Astrocyte of the spinal cord (primary cell): ENCODE results near the gene CTNNB1.
"Not testable (repeated sequence)": the region's sequence is repeated elsewhere in the genome, so short reads cannot be mapped to it uniquely, and the experiment has no call there.

ENCODE experiments used
- DNase-seq: peaks from one replicate; pipeline ENCODE4 v3.0.0; 2011; ENCODE audit warnings: low read depth, low spot score
- H3K4me3 ChIP-seq: 2 replicates; pipeline ENCODE4 v1.5.1; 2011; ENCODE audit warnings: low read depth, mild to moderate bottlenecking, low read length, moderate library complexity
- in situ Hi-C: cut with HindIII; loops from 2 replicates; pipeline ENCODE4 v1.10.0; 2017; ENCODE audit warnings: low sequenced_read_pairs
- TF ChIP-seq, protein P1 (sequence below): IDR thresholded peaks from 2 replicates; pipeline ENCODE4 v1.5.1; 2012; ENCODE audit warnings: low read depth, mild to moderate bottlenecking, low read length, inconsistent platforms

Gene CTNNB1

DNA sequence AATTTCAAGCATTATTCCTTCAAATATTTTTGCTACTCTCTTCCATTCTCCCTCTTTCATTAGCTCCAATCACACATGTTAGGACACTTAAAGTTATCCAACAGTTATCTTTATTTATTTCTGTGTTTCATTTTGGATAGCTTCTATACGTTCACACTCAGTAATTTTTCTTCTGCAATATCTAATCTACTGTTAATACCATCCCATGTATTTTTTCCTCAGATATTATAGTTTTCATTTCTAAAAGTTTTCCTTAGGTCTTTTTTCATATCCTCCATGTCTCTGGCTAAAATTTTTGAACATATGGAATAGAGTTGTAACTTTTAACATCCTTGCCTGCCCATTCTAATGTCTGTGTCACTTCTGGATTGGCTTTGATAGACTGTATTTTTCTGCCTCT is 73.4 kb downstream of the CTNNB1 start:
- TF ChIP-seq, protein P1, sequence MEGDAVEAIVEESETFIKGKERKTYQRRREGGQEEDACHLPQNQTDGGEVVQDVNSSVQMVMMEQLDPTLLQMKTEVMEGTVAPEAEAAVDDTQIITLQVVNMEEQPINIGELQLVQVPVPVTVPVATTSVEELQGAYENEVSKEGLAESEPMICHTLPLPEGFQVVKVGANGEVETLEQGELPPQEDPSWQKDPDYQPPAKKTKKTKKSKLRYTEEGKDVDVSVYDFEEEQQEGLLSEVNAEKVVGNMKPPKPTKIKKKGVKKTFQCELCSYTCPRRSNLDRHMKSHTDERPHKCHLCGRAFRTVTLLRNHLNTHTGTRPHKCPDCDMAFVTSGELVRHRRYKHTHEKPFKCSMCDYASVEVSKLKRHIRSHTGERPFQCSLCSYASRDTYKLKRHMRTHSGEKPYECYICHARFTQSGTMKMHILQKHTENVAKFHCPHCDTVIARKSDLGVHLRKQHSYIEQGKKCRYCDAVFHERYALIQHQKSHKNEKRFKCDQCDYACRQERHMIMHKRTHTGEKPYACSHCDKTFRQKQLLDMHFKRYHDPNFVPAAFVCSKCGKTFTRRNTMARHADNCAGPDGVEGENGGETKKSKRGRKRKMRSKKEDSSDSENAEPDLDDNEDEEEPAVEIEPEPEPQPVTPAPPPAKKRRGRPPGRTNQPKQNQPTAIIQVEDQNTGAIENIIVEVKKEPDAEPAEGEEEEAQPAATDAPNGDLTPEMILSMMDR = no peak
- no peak for DNase-seq
- H3K4me3 ChIP-seq = no peak overlapping the region
- in situ Hi-C loops = no loop called here

DNA sequence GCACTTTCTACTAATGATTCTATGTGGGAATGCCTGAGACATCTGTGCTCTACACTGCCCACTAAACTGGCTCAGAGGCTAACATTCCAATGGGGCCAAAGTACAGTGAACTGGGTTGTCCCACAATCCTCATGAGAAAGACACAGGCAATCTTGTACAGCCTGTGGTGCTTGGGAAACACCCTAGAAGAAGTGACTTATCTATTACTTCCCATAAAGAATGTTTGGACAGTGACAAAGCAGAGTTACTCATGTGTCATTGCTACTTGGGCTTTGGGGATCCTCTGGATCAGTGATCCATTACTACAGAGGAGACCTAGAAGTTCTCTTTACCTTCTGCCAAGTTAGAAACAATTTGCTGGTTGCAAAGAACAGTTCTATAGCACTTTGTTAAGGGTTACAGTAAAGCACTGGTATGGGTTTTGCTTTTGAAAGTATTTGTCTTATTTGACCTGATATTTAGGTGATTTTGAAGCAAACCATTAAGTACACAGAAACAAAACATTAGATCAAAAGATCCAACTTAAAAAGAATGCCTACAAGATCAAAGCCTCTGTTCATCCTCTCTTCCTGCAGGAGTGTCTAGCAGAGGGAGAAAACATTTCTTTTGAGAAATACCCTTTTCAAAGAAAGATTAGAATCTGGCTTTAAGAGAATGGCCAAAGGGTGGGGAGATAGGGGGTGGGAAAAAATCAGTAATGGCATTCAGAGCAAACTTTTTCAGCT is 75.8 kb downstream of the CTNNB1 start:
- no peak overlapping the region for H3K4me3 ChIP-seq
- in situ Hi-C loops = no loop called here
- peak; percentile 63 for DNase-seq
- TF ChIP-seq, protein P1 = no peak

DNA sequence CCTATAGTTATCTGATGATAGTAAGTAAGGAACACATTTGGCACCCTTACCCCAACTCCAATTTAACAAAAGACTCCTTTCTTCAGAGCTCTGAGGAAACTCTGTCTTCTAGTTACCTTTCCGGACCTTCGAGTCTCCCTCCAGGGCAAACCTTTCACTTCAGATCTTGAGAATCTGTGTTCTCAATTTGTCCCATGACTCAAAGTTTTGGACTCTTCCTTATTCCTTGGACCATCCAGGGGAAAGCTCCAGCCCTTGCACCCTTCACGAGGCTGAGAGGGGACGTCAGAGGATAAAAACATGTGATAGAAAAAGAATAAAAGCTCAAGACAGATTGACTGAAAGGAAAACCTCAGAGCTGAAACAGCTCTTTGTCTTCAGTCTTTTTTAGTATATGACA is 76.9 kb downstream of the CTNNB1 start:
- TF ChIP-seq, protein P1 = no peak
- no peak overlapping the region for H3K4me3 ChIP-seq
- DNase-seq = no peak
- in situ Hi-C loops = no loop called here

DNA sequence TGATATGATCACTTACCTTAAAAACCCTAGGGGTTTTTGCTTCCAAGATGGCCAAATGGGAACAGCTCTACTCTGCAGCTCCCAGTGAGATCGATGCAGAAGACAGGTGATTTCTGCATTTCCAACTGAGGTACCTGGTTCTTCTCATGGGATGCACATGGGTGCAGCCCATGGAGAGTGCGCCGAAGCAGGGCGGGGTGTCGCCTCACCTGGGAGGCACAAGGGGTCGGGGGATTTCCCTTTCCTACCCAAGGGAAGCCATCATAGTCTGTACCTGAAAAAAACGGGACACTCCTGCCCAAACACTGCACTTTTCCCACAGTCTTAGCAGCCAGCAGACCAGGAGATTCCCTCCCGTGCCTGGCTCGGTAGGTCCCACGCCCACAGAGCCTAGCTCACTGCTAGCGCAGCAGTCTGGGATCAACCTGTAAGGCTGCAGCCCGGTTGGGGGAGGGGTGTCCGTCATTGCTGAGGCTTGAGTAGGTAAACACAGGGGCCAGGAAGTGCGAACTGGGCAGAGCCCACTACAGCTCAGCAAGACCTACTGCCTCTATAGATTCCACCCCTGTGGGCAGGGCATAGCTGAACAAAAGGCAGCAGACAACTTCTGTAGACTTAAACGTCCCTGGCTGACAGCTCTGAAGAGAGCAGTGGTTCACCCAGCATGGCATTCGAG is 78.6 kb downstream of the CTNNB1 start:
- TF ChIP-seq, protein P1 = no peak
- no peak for DNase-seq
- no peak overlapping the region for H3K4me3 ChIP-seq
- in situ Hi-C loops = no loop called here

DNA sequence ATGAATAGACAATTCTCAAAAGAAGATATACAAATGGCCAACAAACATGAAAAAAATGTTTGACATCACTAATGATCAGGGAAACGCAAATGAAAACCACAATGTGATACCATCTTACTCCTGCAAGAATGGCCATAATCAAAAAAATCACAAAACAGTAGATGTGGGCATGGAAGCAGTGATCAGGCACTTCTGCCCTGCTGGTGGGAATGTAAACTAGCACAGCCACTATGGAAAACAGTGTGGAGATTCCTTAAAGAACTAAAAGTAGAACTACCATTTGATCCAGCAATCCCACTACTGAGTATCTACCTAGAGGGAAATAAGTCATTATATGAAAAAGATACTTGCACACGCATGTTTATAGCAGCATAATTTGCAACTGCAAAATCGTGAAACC is 85.6 kb downstream of the CTNNB1 start:
- H3K4me3 ChIP-seq, in situ Hi-C loops, DNase-seq: not testable (repeated sequence)

DNA sequence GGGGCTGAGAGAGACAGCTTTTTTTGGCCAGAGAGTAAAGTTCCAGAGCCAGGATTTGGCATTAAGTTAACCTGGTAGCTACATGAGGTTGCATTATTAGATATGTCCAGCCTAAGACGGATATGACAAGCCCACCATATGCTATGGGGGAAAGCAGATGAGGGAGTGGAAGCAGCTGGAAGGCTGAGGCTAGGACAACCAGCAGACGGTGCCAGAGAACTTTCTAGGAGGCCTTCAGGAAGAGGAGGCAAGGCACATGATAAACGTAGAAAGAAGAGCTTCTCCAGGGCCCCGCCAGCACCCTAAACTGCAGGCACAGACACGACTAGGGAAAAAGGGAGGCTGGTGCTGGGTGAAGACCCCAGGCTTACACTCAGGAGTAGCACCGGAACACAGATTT is 87.0 kb downstream of the CTNNB1 start:
- no peak for DNase-seq
- H3K4me3 ChIP-seq = no peak overlapping the region
- in situ Hi-C loops = no loop called here
- TF ChIP-seq, protein P1 = peak; percentile 3

DNA sequence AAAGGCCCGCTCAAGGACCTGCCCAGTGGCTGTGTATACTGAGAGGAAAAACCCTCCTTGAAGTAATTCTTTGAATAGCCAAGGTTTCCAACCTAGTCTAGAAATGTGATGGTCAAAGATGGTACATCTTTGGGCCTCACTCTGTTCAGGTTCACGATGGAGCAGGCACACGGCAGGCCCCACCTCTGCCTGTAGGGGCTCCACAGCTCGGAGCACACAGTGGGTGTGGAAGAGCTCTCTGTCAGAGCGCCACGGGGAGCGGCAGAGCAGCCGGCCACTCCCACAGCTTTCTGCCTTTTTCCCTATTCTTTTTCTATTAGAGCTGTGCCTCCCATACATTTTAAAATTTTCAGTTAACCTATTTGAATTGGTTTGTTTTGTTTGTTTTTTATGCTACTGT is 89.5 kb downstream of the CTNNB1 start:
- no peak overlapping the region for H3K4me3 ChIP-seq
- TF ChIP-seq, protein P1 = no peak
- DNase-seq = no peak
- in situ Hi-C loops = no loop called here
